Esophagus squamous epithelium (tissue), 4 donors: ENCODE results near the gene FRA10AC1.

Source experiments
- POLR2A ChIP-seq, 4 donors: fragments of 450-650 bp; IDR thresholded peaks; one replicate each; pipeline ENCODE4 v1.6.1; 2017; ENCODE audit warnings: antibody characterized with exemption in 4 of 4, mild to moderate bottlenecking in 4 of 4, moderate library complexity in 3 of 4
- TF ChIP-seq, protein P1 (sequence below), 6 experiments: fragments of 450-650 bp in 4 of 6; fragments of 200-600 bp in 2 of 6; sonication (generic) in 2 of 6; IDR thresholded peaks; one replicate each; pipeline ENCODE4 v1.5.1; 2016 to 2019; ENCODE audit warnings: antibody characterized with exemption in 6 of 6, mild to moderate bottlenecking in 4 of 6, moderate library complexity in 4 of 6

DNA sequence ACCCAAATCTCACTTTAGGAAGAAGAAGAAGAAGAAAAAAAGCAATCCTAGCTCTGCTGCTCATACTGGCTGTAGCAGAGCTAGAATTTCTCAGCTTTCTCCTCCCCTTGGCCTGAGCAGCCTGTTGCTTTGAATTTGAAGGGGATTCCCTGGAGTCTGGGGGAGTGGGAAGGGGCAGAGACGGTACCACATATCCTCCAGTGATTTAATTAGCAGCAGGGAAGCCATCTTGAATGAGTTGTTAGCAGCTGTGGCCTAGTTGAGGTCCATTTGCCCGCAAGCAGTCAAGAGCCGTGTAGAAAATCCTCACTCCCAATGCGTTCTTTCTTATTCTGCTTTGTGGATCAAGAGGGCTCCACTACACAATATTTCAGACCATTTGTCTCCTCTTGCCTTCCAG, 73.5 kb downstream of the FRA10AC1 start:
- TF ChIP-seq, protein P1, sequence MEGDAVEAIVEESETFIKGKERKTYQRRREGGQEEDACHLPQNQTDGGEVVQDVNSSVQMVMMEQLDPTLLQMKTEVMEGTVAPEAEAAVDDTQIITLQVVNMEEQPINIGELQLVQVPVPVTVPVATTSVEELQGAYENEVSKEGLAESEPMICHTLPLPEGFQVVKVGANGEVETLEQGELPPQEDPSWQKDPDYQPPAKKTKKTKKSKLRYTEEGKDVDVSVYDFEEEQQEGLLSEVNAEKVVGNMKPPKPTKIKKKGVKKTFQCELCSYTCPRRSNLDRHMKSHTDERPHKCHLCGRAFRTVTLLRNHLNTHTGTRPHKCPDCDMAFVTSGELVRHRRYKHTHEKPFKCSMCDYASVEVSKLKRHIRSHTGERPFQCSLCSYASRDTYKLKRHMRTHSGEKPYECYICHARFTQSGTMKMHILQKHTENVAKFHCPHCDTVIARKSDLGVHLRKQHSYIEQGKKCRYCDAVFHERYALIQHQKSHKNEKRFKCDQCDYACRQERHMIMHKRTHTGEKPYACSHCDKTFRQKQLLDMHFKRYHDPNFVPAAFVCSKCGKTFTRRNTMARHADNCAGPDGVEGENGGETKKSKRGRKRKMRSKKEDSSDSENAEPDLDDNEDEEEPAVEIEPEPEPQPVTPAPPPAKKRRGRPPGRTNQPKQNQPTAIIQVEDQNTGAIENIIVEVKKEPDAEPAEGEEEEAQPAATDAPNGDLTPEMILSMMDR (IDR thresholded peaks at IDR 0.05) = no peak
- no peak for TF ChIP-seq POLR2A (IDR thresholded peaks at IDR 0.05)
